Astrocyte (in vitro differentiated cells and primary cell): ENCODE results near the gene BICC1. TPM values are rescaled to one million over a fixed set of nuclear protein-coding genes. Genes with fewer than 3 reads are reported as not detected.
"Not testable (repeated sequence)": the region's sequence is repeated elsewhere in the genome, so short reads cannot be mapped to it uniquely, and the experiment has no call there.

Experiments used
- DNase-seq: peaks from one replicate; pipeline ENCODE4 v3.0.0-alpha.2; 2010; ENCODE audit warnings: low read depth
- FAIRE-seq: peaks from 2 replicates; lab custom pipeline; 2011; peaks lifted over from hg19 to GRCh38; lab: Jason Lieb, UNC
- H2AFZ ChIP-seq: 2 replicates; pipeline ENCODE4 v1.6.0; 2012; ENCODE audit warnings: low read depth, low read length, inconsistent platforms
- H3K27ac ChIP-seq: 2 replicates; pipeline ENCODE4 v1.5.1; 2011; ENCODE audit warnings: low read depth, low read length, inconsistent platforms
- H3K27me3 ChIP-seq: 2 replicates; pipeline ENCODE4 v1.6.0; 2011; ENCODE audit warnings: low read length, inconsistent platforms; ENCODE audit not compliant: insufficient read depth
- H3K36me3 ChIP-seq: 2 replicates; pipeline ENCODE4 v1.5.1; 2011; ENCODE audit warnings: low read length, inconsistent platforms; ENCODE audit not compliant: insufficient read depth
- H3K4me1 ChIP-seq: 2 replicates; pipeline ENCODE4 v1.5.1; 2011; ENCODE audit warnings: low read length, inconsistent platforms; ENCODE audit not compliant: insufficient read depth
- H3K4me2 ChIP-seq: 2 replicates; pipeline ENCODE4 v1.6.0; 2012; ENCODE audit warnings: low read length, inconsistent platforms
- H3K4me3 ChIP-seq: 2 replicates; pipeline ENCODE4 v1.5.1; 2011; ENCODE audit warnings: low read depth, mild to moderate bottlenecking, low read length, inconsistent platforms; ENCODE audit not compliant: insufficient read depth
- H3K79me2 ChIP-seq: 2 replicates; pipeline ENCODE4 v1.6.0; 2012; ENCODE audit warnings: mild to moderate bottlenecking, low read length, inconsistent platforms; ENCODE audit not compliant: insufficient read depth
- H3K9ac ChIP-seq: 2 replicates; pipeline ENCODE4 v1.6.0; 2012; ENCODE audit warnings: mild to moderate bottlenecking, low read length, inconsistent platforms
- H3K9me3 ChIP-seq: 2 replicates; pipeline ENCODE4 v1.5.1; 2012; ENCODE audit warnings: low read depth, mild to moderate bottlenecking, low read length, inconsistent platforms; ENCODE audit not compliant: insufficient read depth
- H4K20me1 ChIP-seq: 2 replicates; pipeline ENCODE4 v1.6.0; 2012; ENCODE audit warnings: low read length, inconsistent platforms; ENCODE audit not compliant: insufficient read depth
- H3K27ac Mint-ChIP-seq: one replicate; pipeline ENCODE4 v1.8.0; 2021; ENCODE audit warnings: mild to moderate bottlenecking, mixed read lengths; ENCODE audit not compliant: unreplicated experiment
- H3K27me3 Mint-ChIP-seq: one replicate; pipeline ENCODE4 v1.8.0; 2021; ENCODE audit warnings: low read depth, mixed read lengths; ENCODE audit not compliant: unreplicated experiment
- H3K36me3 Mint-ChIP-seq: one replicate; pipeline ENCODE4 v1.8.0; 2021; ENCODE audit warnings: low read depth, mixed read lengths; ENCODE audit not compliant: unreplicated experiment
- H3K4me1 Mint-ChIP-seq: one replicate; pipeline ENCODE4 v1.8.0; 2021; ENCODE audit warnings: low read depth, mixed read lengths; ENCODE audit not compliant: unreplicated experiment
- H3K4me3 Mint-ChIP-seq: one replicate; pipeline ENCODE4 v1.8.0; 2021; ENCODE audit warnings: mild to moderate bottlenecking, moderate library complexity, mixed read lengths; ENCODE audit not compliant: unreplicated experiment
- H3K9me3 Mint-ChIP-seq: one replicate; pipeline ENCODE4 v1.8.0; 2021; ENCODE audit warnings: mild to moderate bottlenecking, mixed read lengths; ENCODE audit not compliant: unreplicated experiment
- EZH2 ChIP-seq: IDR thresholded peaks from 2 replicates; pipeline ENCODE4 v1.6.1; 2012; ENCODE audit warnings: mild to moderate bottlenecking, low read length, inconsistent platforms; ENCODE audit not compliant: insufficient read depth
- total RNA-seq: library from RNA; stranded (reverse); gene quantifications from 2 replicates; pipeline ENCODE4 v1.2.1, GENCODE V29; 2021
- TF ChIP-seq, protein P1 (sequence below): IDR thresholded peaks from 2 replicates; pipeline ENCODE4 v1.5.1; 2011; ENCODE audit warnings: low read depth, mild to moderate bottlenecking, inconsistent platforms, low read length, moderate library complexity; ENCODE audit not compliant: insufficient read depth

Gene BICC1
- total RNA-seq, 1 donor from 2014 or later = 23.0 TPM

DNA sequence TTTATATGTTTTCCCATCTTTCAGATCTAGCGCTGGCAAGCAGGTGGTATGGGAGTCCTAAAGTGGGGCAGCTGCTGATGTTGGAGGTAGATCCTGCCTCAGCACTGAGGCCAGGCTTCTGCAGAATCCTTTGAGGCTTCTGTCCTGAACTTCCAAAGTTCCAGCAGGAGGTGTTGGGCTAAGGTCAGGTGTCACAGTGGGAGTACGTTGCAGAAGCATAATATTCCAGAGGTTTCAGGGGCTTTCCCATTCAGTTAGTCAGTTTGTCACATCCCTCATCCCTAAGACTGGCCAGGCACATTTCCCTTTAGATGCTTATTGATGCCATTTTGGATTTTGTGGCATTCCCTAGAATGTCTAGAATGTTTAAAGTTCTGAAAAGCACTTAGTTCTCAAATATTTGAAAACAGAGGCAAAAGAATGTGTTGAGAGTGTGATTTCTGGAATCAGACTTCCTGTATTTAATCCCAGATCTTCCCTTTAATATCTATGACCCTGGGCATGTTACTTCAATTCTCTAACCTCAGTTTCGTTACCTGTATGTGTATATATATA, 344.7 kb downstream of the BICC1 start:
- Mint-ChIP-seq H3K9me3 (peaks cover 4% of the 10 kb centered on the region), H3K36me3 (no peaks in the 10 kb centered on the region), H3K4me3 (no peak overlapping the region), H3K27ac (peak overlapping the region; percentile 84), H3K27me3 (no peaks in the 10 kb centered on the region), H3K4me1 (peaks cover 16% of the 10 kb centered on the region)
- Histone ChIP-seq H3K27me3 (no peaks in the 10 kb centered on the region), H3K4me2 (peak overlapping the region; percentile 51), H3K9ac (peak overlapping the region; percentile 4), H3K79me2 (no peaks in the 10 kb centered on the region), H4K20me1 (no peaks in the 10 kb centered on the region), H3K9me3 (no peaks in the 10 kb centered on the region), H3K4me1 (peaks cover 16% of the 10 kb centered on the region), H3K36me3 (no peaks in the 10 kb centered on the region), H3K4me3 (no peak overlapping the region), H2AFZ (no peak overlapping the region), H3K27ac (peak overlapping the region; percentile 54)
- TF ChIP-seq, protein P1, sequence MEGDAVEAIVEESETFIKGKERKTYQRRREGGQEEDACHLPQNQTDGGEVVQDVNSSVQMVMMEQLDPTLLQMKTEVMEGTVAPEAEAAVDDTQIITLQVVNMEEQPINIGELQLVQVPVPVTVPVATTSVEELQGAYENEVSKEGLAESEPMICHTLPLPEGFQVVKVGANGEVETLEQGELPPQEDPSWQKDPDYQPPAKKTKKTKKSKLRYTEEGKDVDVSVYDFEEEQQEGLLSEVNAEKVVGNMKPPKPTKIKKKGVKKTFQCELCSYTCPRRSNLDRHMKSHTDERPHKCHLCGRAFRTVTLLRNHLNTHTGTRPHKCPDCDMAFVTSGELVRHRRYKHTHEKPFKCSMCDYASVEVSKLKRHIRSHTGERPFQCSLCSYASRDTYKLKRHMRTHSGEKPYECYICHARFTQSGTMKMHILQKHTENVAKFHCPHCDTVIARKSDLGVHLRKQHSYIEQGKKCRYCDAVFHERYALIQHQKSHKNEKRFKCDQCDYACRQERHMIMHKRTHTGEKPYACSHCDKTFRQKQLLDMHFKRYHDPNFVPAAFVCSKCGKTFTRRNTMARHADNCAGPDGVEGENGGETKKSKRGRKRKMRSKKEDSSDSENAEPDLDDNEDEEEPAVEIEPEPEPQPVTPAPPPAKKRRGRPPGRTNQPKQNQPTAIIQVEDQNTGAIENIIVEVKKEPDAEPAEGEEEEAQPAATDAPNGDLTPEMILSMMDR = no peak
- no peak for TF ChIP-seq EZH2
- DNase-seq = peak; percentile 4
- no peak for FAIRE-seq

DNA sequence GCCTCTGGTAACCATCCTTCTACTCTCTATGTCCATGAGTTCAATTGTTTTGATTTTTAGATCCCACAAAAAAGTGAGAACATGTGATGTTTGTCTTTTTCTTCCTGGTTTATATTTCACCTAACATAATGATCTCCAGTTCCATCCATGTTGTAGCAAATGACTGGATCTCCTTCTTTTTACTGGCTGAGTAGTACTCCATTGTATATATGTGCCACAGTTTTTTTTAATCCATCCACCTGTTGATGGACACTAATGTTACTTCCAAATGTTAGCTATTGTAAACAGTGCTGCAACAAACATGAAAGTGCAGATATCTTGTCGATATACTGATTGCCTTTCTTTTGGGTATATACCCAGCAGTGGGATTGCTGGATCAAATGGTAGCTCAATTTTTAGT, 345.5 kb downstream of the BICC1 start:
- not testable (repeated sequence) for H3K9ac ChIP-seq, H3K9me3 ChIP-seq, H3K4me3 Mint-ChIP-seq, H3K4me2 ChIP-seq, FAIRE-seq, H3K27me3 ChIP-seq, H3K36me3 ChIP-seq, H3K4me3 ChIP-seq, H3K27ac Mint-ChIP-seq, DNase-seq, H3K36me3 Mint-ChIP-seq, H3K9me3 Mint-ChIP-seq, H4K20me1 ChIP-seq, H3K79me2 ChIP-seq, H3K27ac ChIP-seq, H2AFZ ChIP-seq, H3K27me3 Mint-ChIP-seq
- peaks cover 16% of the 10 kb centered on the region for H3K4me1 Mint-ChIP-seq
- peaks cover 16% of the 10 kb centered on the region for H3K4me1 ChIP-seq

DNA sequence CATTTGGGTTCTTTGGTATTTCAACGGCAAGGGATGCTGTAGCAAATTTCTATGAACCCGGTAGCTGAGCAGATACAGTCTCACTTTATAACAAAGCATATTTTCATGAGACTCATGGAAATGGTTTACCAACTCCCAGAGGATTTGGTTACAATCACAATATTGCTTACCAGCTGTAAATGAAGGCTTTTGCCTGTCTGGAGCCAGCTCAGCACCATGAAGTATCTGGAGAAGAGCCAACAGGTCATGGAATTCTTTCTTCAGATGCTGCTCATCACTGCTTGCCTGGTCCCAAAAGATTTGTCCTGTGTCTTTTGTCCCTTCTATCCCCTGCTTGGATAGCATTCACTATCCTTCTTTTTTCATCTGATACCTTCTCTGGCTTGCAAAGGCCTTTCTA, 346.9 kb downstream of the BICC1 start:
- no peaks in the 10 kb centered on the region for H3K36me3 ChIP-seq
- H3K9me3 ChIP-seq = no peaks in the 10 kb centered on the region
- H3K4me3 Mint-ChIP-seq = no peak overlapping the region
- H2AFZ ChIP-seq = no peak overlapping the region
- H4K20me1 ChIP-seq = no peaks in the 10 kb centered on the region
- H3K27ac ChIP-seq = no peak overlapping the region
- peaks cover 16% of the 10 kb centered on the region for H3K4me1 Mint-ChIP-seq
- no peak overlapping the region for H3K9ac ChIP-seq
- H3K27me3 ChIP-seq = no peaks in the 10 kb centered on the region
- no peaks in the 10 kb centered on the region for H3K27me3 Mint-ChIP-seq
- no peak overlapping the region for H3K27ac Mint-ChIP-seq
- DNase-seq (no peak), FAIRE-seq (no peak)
- H3K4me1 ChIP-seq = peaks cover 16% of the 10 kb centered on the region
- H3K9me3 Mint-ChIP-seq = peaks cover 4% of the 10 kb centered on the region
- H3K79me2 ChIP-seq = no peaks in the 10 kb centered on the region
- TF ChIP-seq EZH2 = no peak
- no peaks in the 10 kb centered on the region for H3K36me3 Mint-ChIP-seq
- no peak overlapping the region for H3K4me2 ChIP-seq
- no peak overlapping the region for H3K4me3 ChIP-seq
